ENCODE data around the gene ARRDC4. TPM values are rescaled to one million over a fixed set of nuclear protein-coding genes. Genes with fewer than 3 reads are reported as not detected.

ARRDC4 gene
- total RNA-seq, 1 experiment from 2014 or later, result 8.7 TPM

DNA sequence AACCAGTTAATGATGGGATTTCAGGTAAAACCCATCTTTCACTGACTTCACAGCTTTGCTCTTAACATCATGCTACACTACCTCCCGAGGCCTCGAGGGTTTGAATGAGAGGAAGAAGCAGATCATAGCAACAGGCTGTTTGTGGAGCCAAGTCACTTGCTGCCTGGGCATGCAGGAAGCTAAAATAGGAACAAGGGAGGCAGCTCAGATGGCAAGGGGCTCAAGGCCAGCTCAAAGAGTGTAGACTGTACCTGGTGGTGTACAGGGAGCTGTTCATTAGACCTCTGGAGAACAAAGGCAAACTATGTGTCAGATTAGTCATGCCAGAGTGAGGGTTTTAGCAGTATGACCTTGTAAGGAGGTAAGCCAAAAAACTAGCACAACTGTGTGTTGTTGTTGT, 28.8 kb downstream of the ARRDC4 start:
- no peaks in the 10 kb centered on the region for H3K9me3 ChIP-seq (ENCODE audit: control insufficient read depth, low read depth, low read length)
- no peak overlapping the region for H2BK15ac ChIP-seq (ENCODE audit: low read depth, low read length)
- H3K23me2 ChIP-seq (ENCODE audit: insufficient read length, low read depth, low read length, poor library complexity, severe bottlenecking), result no peaks in the 10 kb centered on the region
- H3K18ac ChIP-seq (ENCODE audit: insufficient read length, low read depth, low read length), result no peak overlapping the region
- H3K79me1 ChIP-seq (ENCODE audit: insufficient read depth, low read depth, low read length, poor library complexity, severe bottlenecking), result no peaks in the 10 kb centered on the region
- H3K79me2 ChIP-seq (ENCODE audit: insufficient read depth, low read length), result no peaks in the 10 kb centered on the region
- H4K91ac ChIP-seq (ENCODE audit: insufficient read length, low read depth, low read length), result no peak overlapping the region
- H2AFZ ChIP-seq (ENCODE audit: low read length), result no peak overlapping the region
- Mint-ChIP-seq H3K27me3 (ENCODE audit: low read depth) (peaks cover 1% of the 10 kb centered on the region; the same call in 1 of the 2 replicates), H3K36me3 (ENCODE audit: insufficient read depth in 1 of 3, low read depth in 3 of 3) (peaks cover 9 to 19% (median 19%) of the 10 kb centered on the region in 3 experiments), H3K27ac (no peak overlapping the region), H3K4me1 (no peaks in the 10 kb centered on the region), H3K9me3 (peaks cover 25% of the 10 kb centered on the region in 2 experiments), H3K4me3 (no peak overlapping the region)
- no peak overlapping the region for H3K9ac ChIP-seq (ENCODE audit: extremely low read depth, insufficient read length, low read length)
- H3K27me3 ChIP-seq (ENCODE audit: insufficient read depth, low read length), result no peaks in the 10 kb centered on the region
- H2BK5ac ChIP-seq (ENCODE audit: insufficient read length, low read length), result no peak overlapping the region
- no peak overlapping the region for H2BK120ac ChIP-seq (ENCODE audit: low read depth, low read length, poor library complexity, severe bottlenecking)
- no peaks in the 10 kb centered on the region for H3K4me1 ChIP-seq (ENCODE audit: insufficient read depth, low read length)
- no peak overlapping the region for H3K4me2 ChIP-seq (ENCODE audit: insufficient read depth, insufficient read length, low read length)
- H4K5ac ChIP-seq (ENCODE audit: insufficient read length, low read depth, low read length), result no peak overlapping the region
- WGBS (ENCODE audit: extremely low coverage, insufficient read length, low lambda C conversion rate), result no CpG with 5 or more reads among the region's 2 CpGs
- H3K56ac ChIP-seq (ENCODE audit: insufficient read length, low read depth, low read length), result no peak overlapping the region
- H3T11ph ChIP-seq (ENCODE audit: low read length), result no peak overlapping the region
- no peak overlapping the region for H2BK12ac ChIP-seq (ENCODE audit: insufficient read length, low read depth, low read length)
- H4K20me1 ChIP-seq (ENCODE audit: control insufficient read depth, insufficient read depth, insufficient read length), result no peaks in the 10 kb centered on the region
- no peak overlapping the region for H2BK20ac ChIP-seq (ENCODE audit: low read depth, low read length, poor library complexity, severe bottlenecking)
- no peak overlapping the region for H2AK5ac ChIP-seq (ENCODE audit: insufficient read length, low read length)
- DNase-seq, result no peak
- no peak overlapping the region for H3K27ac ChIP-seq (ENCODE audit: insufficient read length, low read depth, low read length)
- no peak overlapping the region for H4K8ac ChIP-seq (replicated peaks; ENCODE audit: insufficient read length, low read depth, low read length)
- H3K23ac ChIP-seq (ENCODE audit: insufficient read length, low read depth, low read length), result no peak overlapping the region
- no peak overlapping the region for H3K14ac ChIP-seq (ENCODE audit: insufficient read depth, low read length)
- TF ChIP-seq, protein P1, sequence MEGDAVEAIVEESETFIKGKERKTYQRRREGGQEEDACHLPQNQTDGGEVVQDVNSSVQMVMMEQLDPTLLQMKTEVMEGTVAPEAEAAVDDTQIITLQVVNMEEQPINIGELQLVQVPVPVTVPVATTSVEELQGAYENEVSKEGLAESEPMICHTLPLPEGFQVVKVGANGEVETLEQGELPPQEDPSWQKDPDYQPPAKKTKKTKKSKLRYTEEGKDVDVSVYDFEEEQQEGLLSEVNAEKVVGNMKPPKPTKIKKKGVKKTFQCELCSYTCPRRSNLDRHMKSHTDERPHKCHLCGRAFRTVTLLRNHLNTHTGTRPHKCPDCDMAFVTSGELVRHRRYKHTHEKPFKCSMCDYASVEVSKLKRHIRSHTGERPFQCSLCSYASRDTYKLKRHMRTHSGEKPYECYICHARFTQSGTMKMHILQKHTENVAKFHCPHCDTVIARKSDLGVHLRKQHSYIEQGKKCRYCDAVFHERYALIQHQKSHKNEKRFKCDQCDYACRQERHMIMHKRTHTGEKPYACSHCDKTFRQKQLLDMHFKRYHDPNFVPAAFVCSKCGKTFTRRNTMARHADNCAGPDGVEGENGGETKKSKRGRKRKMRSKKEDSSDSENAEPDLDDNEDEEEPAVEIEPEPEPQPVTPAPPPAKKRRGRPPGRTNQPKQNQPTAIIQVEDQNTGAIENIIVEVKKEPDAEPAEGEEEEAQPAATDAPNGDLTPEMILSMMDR (conservative IDR thresholded peaks at IDR 0.05), result no peak
- H3K4ac ChIP-seq (ENCODE audit: low read depth, low read length), result no peak overlapping the region
